Left kidney (tissue), 2 donors: ENCODE results near the gene LRRC36. TPM values are rescaled to one million over a fixed set of nuclear protein-coding genes. Genes with fewer than 3 reads are reported as not detected.
A peak's percentile ranks its signal among the peaks of the same experiment; 100 is the strongest.
"Not testable (repeated sequence)": the region's sequence is repeated elsewhere in the genome, so short reads cannot be mapped to it uniquely, and the experiment has no call there.

Experiments
- DNase-seq: peaks from one replicate; pipeline ENCODE4 v3.0.0-alpha.2; 2013
- polyA plus RNA-seq: library from polyadenylated mRNA; unstranded; fragments of 120-200 nt; gene quantifications from one replicate; pipeline ENCODE4 v1.2.1, GENCODE V29; 2013; ENCODE audit not compliant: insufficient read length

Gene LRRC36
- polyA plus RNA-seq, 1 donor: 8.7 TPM

GRCh38 chr16:67341250-67341649 is 14.6 kb downstream of the LRRC36 start:
- no peak for DNase-seq

DNA sequence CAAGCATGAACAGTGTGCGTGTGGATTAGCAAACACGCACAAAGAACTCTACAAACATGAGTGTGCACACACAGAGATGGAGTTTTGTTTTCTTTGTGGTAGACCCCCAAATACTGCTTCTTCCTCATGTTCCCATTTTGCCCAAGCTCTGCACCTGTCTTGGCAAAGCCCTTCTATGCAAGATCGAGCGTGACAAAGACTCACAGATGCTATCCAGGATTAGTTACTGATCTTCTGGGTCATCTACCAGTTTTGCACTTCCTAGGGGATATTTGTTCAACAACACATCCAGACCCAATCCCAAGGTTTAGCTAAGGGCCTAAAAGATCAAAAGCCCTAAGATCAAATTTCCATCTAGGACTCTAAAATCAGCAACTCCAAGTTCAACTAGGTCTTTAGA is 16.0 kb downstream of the LRRC36 start:
- DNase-seq: no peak

DNA sequence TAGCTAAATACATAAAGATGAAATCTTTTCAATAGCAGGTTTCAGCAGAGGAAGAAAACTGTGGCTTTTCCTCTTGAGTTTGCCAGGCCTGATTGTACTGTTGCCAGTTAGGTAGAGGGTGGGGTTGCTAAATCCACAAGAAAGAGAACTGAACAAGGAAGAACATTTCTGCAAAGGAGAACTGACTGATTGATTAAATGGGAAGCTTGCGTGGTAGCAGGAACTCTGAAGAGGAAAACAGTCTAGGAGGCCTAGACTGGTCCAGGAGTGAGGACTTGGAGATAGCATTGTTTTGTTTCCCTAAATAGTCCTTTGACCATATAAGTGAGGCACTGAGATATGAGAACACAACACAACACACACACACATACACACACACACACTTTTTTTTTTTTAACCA is 18.8 kb downstream of the LRRC36 start:
- no peak for DNase-seq

DNA sequence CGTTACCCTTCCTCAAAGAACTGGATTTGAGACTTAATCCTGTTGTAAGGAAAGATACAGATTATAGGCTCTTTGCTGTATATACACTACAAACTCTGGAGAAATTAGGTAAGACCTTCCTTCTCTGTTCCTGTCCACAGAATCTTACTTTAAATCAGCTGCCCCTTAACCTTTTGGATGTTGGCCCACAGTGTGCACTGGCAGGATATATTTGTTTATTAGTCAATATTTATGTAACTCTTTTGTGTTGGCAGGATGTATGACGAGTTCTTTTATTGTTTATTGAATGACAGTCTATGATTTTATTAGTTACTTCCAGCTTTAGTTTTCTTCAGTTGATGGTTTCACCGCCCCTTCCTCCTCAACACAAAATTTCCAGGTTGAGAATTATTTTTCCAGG is 19.7 kb downstream of the LRRC36 start:
- DNase-seq: no peak

DNA sequence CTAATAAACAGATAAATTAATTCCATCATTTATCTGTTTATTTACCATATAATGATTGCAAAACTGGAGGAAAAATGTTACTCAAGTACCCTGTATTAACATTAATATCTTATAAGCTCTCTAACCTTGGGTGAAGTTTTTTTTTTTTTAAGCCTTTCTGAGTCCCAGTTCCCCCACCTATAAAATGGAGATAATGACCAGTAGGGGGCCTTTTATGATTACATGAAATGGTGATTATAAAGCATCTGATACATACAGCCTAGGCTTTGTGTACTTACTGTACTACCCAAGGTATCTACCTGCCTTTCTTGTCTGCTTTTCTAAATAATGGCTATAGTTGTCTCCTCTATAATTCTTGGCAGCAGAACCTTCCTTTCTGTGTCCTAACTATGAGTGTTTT is 22.6 kb downstream of the LRRC36 start:
- DNase-seq: no peak

DNA sequence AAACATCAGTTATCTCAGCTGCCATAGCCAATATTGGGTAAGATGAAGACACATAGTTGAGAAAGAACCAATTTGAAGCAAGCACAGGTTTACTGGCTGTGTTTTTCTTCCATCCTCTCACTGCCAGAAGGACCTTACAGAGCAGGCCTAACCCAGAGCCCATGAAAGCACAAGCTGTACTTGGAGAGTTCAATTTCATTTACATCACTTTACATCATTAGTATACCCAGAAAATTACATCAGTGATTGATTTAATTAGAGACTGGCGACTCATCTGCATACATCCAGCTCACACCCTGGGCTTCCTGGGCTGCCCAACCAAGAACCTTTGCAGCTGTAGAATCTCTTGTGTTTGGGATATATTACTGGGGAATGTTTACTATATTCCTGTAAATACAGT is 23.7 kb downstream of the LRRC36 start:
- no peak for DNase-seq

- not testable (repeated sequence) for DNase-seq
Measured at GRCh38 chr16:67352463-67352862, 25.8 kb downstream of the LRRC36 start.

DNA sequence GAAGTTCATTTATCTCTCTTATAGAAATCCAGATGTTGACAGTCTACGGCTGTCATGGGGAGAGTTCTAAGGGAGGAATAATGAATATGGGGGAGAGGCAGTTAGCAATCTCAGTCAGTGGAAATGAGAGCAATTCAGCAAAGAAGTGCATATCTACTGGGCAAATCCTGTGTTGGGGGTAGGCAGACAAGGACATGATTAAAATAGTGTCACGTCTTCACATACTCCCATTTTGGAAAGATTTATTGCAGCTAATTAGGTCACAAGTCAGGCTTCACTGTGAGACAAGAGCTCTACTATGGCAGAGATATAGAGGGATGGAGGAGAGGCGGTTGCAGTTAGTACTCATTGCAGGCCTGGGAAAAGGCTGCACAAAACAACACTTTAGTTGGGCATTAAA is 29.8 kb downstream of the LRRC36 start:
- peak; percentile 78 for DNase-seq

DNA sequence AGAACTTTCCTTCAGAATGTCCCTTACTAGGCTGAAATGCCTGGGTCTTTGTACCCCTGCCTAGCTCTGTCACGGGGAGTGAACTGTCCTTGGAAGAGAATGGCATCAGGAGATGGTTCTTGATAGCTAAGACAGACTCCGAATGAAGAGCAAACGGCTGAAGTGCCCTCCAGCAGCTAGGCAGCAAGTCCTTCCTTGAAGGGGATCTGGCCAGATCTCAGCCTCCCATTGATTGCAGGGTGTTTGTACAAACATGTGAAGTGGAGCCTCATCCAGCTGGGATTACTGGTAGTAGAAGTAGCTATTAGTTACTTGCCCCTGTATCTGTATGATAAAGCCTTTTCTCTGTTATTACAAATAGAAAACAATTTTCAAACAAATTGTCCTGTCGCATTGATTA is 30.9 kb downstream of the LRRC36 start:
- no peak for DNase-seq

- DNase-seq: not testable (repeated sequence)
Measured at GRCh38 chr16:67359540-67360269, 33.1 kb downstream of the LRRC36 start.

GRCh38 chr16:67361038-67361437 is 34.4 kb downstream of the LRRC36 start:
- DNase-seq: no peak

- no peak for DNase-seq
Measured at GRCh38 chr16:67364600-67365235, 38.1 kb downstream of the LRRC36 start.

- no peak for DNase-seq
Measured at GRCh38 chr16:67370661-67371060, 44.0 kb downstream of the LRRC36 start.

DNA sequence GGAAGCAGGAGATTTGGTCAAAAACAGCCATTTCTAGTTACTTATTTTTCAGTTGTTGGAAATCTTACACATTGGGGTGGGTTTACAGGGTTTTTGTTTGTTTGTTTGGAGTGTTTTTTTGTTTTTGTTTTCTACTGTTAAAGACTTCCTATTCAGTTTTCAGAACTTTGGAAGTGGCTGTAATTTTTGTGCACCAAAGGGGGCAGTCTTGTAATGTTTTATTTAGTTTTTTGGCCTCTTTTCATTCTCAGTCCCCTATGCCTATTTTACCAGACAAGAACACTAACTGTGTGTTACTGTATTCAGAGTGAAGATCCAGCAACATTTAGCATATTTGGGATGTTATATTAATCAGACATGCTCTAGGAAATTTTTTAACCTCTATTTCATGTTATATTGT is 46.0 kb downstream of the LRRC36 start:
- no peak for DNase-seq

DNA sequence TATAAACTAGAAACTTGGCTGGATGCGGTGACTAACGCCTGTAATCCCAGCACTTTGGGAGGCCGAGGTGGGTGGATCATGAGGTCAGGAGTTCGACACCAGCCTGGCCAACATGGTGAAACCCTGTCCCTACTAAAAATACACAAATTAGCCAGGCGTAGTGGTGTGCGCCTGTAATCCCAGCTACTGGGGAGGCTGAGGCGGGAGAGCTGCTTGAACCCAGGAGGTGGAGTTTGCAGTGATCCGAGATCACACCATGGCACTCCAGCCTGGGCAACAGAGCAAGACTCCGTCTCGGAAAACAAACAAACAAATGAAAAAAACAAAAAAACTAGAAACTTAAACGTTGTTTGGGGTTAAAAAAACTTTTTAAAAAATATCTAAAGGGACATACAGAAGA is 49.4 kb downstream of the LRRC36 start:
- DNase-seq: not testable (repeated sequence)

DNA sequence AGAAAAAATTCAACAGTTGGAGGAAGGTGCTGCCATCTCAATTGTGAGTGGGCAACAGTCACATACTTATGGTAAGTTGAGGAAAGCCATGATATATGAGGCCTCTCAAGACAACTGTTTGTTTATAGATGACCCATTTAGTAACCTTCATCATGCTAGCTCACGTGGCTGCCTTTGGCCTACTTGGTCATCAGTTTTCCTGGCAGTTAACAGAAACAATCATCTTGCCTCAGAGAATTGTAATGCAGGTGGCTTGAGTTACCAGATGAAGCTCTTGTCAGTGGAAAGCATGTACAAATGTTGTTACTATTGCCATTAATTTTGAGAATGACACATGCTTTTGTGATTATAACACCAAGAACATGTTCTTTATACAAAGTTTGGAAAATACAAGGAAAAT is 52.0 kb downstream of the LRRC36 start:
- DNase-seq: no peak

- DNase-seq: no peak
Measured at GRCh38 chr16:67383284-67383683, 56.7 kb downstream of the LRRC36 start.

DNA sequence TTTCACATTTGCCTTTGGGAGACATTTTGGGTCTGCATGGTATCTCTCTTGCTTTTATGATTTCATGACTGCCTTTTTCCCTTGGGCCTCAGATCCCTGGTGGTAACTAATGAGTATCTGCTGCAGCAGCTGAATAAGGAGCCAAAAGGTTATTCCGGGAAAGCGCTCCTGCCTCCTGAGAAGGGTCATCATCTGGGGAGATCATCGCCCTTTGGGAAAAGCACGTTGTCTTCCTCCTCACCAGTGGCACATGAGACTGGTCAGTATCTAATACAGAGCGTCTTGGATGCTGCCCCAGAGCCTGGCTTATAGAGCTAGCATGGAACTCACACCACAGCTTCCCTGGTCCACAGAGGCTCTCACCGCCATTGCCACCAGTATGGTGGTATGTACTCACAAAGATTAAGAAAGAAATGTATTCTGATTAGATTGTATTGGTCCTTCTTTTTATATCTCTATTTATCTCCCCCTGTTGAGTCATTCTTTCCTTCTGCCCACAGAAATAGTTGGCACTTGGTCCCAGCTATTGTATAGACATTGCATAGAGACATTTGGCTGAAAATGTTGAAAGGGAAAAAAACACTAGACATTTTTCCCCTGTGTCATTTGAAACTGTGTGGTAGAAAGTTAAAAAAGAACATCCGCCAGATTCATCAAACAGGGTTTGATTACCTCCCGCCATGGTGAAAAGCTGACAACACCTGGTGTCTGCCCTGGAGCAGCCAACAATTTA is 58.3 kb downstream of the LRRC36 start:
- DNase-seq: no peak

DNA sequence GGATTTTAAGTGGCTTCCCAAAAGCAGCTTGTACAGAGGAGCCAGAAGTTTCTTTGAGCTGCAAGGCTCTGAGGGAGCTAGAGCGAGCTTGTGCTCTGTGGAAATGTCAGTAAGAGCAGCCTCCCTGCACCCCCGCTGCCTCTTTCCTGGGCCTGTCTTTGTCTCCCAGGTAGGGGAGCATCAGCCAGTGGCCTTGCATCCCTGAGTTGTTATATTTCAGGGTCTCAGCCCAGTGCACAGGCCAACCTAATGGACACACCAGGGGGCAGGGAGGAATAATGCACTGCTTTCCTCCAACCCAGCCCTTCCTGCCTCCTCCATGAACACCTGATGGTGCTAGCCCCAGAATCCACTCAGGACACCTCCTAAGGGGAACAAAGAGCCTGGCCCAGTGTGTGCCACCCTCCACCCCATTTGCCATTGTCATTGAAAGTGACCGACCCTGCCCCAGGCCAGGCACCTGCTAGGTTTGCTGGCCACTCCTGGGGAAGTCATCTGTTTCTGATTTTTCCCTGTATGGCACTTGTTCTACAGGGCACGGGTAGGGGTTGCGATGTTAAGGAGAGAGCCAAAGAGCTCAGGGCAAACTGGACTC is 60.3 kb downstream of the LRRC36 start:
- DNase-seq: no peak

GRCh38 chr16:67387479-67388079 is 61.0 kb downstream of the LRRC36 start:
- DNase-seq: no peak

DNA sequence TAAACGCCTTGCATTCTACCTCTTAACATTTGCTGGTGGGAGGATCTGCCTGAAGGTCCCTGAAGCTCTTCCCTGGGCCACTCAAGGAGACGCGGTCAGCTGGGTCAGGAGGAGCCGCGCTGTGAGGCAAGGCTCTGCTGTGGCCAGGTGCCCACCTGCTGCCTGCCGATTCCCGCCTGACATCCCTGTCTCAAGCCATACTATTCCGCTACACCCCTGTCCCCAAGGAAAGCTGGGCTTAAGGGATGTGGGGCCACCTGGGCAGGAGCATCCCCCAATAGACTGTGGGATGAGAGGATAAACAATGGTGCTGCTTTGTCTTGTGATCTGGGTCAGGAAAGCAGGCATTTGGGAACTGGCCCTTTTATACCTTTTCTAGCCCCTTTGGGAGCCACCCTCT is 61.6 kb downstream of the LRRC36 start:
- no peak for DNase-seq

DNA sequence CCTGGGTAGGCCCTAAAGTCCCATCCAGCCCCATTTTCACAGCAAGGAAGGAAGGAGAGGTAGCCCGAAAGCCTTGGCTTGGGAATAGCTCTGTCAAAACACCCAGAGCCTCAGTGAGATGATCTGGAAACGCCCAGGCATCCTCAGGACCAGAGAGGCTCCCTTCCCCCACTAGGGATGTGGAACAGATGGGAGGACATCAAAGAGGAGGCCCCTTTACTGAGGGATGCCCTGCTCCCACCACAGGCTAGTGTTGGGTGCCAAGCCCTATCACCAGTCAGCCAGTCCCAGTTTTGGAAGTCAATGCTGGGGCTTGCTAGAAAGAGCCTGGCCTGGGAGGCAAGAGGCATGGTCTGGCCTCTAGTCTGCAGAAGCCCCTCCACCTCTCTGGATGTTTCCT is 62.0 kb downstream of the LRRC36 start:
- DNase-seq: no peak
